Prostate gland (tissue), 2 donors: ENCODE data around the gene PLA2R1.

Experiments used
- CTCF ChIP-seq, 4 experiments: fragments of 200-600 bp in 2 of 4; fragments of 450-650 bp in 2 of 4; sonication (generic) in 2 of 4; IDR thresholded peaks; 1 replicate in 3 of 4; 2 replicates in 1 of 4; pipeline ENCODE4 v1.5.1; 2016 to 2019; ENCODE audit warnings: antibody characterized with exemption in 4 of 4, mild to moderate bottlenecking in 2 of 4, moderate library complexity in 2 of 4
- POLR2A ChIP-seq: fragments of 450-650 bp; IDR thresholded peaks from one replicate; pipeline ENCODE4 v1.6.1; 2016; ENCODE audit warnings: antibody characterized with exemption, mild to moderate bottlenecking

GRCh38 chr2:159960414-159960813 is 102.0 kb downstream of the PLA2R1 start:
- TF ChIP-seq CTCF (IDR thresholded peaks at IDR 0.05) (no peak), POLR2A (no peak)
